Measurements from ENCODE around the gene GFPT1.

GFPT1 gene

GRCh38 chr2:69307579-69308064 is 79.4 kb downstream of the GFPT1 start:
- TF ChIP-seq CTCF (conservative IDR thresholded peaks at IDR 0.05; ENCODE audit: low read depth) = no peak; the same call in 1 of the 2 replicates
- no peak for DNase-seq (ENCODE audit: low spot score)
- ChIA-PET CTCF (interaction anchor here (0.6 to 1.8 kb wide), 5 partner anchors 11 to 1265 kb away, joined by 3 to 6 read pairs (median 3); partner anchors contain the start of gene ANTXR1), POLR2A (ENCODE audit: low non-redundant PET) (no interaction called here)
- peak overlapping the region; percentile 23 for H3K27ac ChIP-seq

DNA sequence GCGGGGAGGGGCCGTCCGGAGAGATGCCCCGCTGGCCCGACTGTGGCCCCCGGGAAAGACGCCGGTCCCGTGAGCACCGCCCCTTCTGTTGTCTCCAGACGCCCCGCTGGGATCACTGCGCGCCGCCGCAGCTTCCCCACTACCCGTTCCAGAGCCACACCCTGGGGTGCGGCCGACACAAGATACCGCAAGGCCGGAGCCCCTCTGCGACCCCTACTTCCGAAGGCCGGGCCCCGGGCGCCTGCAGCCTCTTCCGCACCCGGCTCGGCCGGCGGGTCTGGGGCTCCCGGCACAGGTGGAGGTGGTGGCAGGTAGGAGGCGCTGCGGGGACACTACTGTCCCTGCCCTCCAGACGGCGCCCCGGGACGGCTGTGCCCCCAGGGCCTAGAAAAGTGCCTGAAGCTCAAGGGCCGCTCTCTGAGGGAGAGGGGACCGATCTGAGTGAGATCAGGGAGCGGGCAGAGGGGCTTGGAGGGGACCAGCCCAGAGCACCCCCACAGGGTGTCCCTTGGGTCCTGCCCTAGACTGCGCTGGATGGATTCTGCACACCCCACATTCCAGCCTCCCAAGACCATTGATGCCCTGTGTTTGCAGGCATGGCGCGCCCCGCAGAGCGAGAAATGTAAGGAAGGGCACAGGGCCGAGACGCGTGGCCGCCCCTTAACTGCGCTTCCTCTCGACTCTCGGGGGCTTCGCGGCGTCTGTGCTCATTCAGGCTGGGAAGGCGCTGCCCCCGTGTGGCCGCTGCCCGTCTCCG is 80.0 kb downstream of the GFPT1 start:
- POLR2A ChIA-PET (ENCODE audit: low non-redundant PET) = no interaction called here
- CTCF ChIA-PET = interaction anchor here (0.6 to 1.5 kb wide), 9 partner anchors 15 to 598 kb away, joined by 3 to 5 read pairs (median 3); no protein-coding TSS in a partner anchor

DNA sequence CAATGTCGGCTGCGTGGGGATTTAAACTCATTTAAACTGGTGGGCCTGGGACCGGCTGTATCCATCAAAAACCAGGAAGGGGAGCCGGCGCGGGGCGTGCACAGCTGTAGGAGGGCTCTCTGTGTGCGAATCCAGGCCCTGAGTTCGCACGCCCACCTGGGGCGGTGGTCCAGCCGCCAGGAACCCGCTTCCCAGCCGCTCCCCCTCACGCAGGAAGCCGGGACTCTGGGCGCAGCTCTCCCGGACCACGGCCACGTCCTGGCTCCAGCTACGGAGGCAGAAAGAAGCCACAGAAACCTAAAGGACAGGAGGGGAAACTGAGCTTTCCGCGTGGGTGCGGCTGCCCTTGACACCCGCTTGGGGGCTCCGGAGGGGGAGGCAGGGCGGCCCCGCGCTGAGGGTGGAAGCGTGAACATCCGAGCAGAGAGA is 80.6 kb downstream of the GFPT1 start:
- peak overlapping the region; percentile 23; the same call in 1 of the 2 replicates for H3K27ac ChIP-seq
- no peak for TF ChIP-seq CTCF (conservative IDR thresholded peaks at IDR 0.05; ENCODE audit: low read depth)
- ChIA-PET CTCF (interaction anchor here (0.6 to 1.5 kb wide), 12 partner anchors 15 to 597 kb away, joined by 3 to 7 read pairs (median 3); partner anchors contain the start of gene ANTXR1), POLR2A (ENCODE audit: low non-redundant PET) (no interaction called here)
- DNase-seq (ENCODE audit: low spot score) = no peak

More for the DNA sequence above, 80.0 kb downstream of the GFPT1 start:
- TF ChIP-seq CTCF (conservative IDR thresholded peaks at IDR 0.05; ENCODE audit: low read depth) = peak; percentile 92
- peak overlapping the region; percentile 23 for H3K27ac ChIP-seq
- peak; percentile 70 for DNase-seq (ENCODE audit: low spot score)

DNA sequence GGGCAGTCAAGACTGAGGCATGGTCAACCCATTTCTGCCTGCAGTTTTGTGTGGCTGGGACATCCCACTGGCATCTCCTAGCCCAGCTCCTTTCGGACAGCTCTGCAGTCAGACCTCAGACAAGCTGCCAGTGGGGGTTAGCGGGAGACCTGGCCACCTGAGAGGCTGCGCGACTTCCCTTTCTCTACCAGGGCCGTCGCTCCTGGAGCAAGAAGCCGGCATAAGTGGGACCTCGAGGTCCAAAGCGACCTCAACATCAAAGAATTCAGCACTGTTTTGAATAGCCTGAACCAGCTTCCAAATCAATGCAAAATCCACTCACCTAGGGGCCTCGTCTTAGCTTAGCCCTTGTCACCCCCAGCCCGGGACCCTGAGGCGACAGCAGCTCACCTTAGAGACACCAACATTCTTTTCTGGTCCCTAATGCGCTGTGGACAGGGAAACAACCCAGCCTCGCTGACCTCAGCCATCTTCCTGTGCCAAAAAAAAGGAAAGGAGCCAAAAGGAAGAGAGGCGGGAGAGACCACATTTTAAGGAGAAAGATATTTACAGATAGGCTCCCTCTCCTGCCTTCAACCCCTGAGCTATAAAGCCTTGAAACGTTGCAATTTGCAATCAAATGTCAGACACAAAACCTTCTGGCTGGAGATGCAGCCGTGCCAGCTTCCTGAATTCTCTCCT is 81.2 kb downstream of the GFPT1 start:
- ChIA-PET POLR2A (ENCODE audit: low non-redundant PET) (interaction anchor here (0.6 kb wide), 1 partner anchor 141 kb away, joined by 3 read pairs; no protein-coding TSS in a partner anchor), CTCF (interaction anchor here (0.6 to 1.5 kb wide), 9 partner anchors 80 to 597 kb away, joined by 3 to 7 read pairs (median 3); partner anchors contain the start of gene ANTXR1)
- DNase-seq (ENCODE audit: low spot score) = no peak
- 0 out of 2 replicates have a peak overlapping the region, but pooled peaks have one; percentile 23 for H3K27ac ChIP-seq
- TF ChIP-seq CTCF (conservative IDR thresholded peaks at IDR 0.05; ENCODE audit: low read depth) = no peak

DNA sequence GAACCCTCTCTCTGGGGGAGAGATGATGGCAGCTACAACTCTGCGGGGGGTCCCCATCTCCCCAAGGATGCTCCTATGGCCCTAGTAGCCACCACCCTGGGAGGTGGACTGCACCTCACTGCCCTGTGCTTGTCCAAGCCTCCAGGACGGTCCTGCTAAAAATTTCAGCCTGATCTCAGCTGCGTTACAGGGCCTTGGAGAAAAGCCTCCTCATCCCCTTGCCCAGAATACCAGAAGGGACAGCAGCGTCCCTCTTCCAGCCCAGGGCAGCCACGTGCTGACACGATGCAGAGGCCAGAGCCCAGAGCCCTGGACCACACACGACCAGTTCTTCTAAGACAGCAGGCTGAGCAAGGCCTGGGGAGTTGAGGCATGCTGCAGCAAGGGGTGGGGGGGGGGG is 81.9 kb downstream of the GFPT1 start:
- no peak for DNase-seq (ENCODE audit: low spot score)
- POLR2A ChIA-PET (ENCODE audit: low non-redundant PET) = interaction anchor here (0.6 kb wide), 1 partner anchor 140 kb away, joined by 3 read pairs; no protein-coding TSS in a partner anchor
- TF ChIP-seq CTCF (conservative IDR thresholded peaks at IDR 0.05; ENCODE audit: low read depth) = no peak
- no peak overlapping the region for H3K27ac ChIP-seq
- CTCF ChIA-PET = interaction anchor here (0.6 kb wide), 1 partner anchor 362 kb away, joined by 3 read pairs; no protein-coding TSS in a partner anchor

- H3K27ac ChIP-seq = no peak overlapping the region
- CTCF ChIA-PET = interaction anchor here (0.5 to 0.8 kb wide), 2 partner anchors 9 to 81 kb away, joined by 4 to 7 read pairs; no protein-coding TSS in a partner anchor
- POLR2A ChIA-PET (ENCODE audit: low non-redundant PET) = no interaction called here
Measured at GRCh38 chr2:69304656-69305055, 82.4 kb downstream of the GFPT1 start.

More at GRCh38 chr2:69304656-69305055, 82.4 kb downstream of the GFPT1 start:
- no peak for DNase-seq (ENCODE audit: low spot score)
- TF ChIP-seq CTCF (conservative IDR thresholded peaks at IDR 0.05; ENCODE audit: low read depth) = no peak

Data from RWPE1 (cell line).